GM12865 (cell line): ENCODE data around the gene ERI3.

Experiments
- DNase-seq: peaks from one replicate; pipeline ENCODE4 v3.0.0; 2010; ENCODE audit warnings: low read depth
- H3K4me3 ChIP-seq: 2 replicates; pipeline ENCODE4 v1.5.1; 2011; ENCODE audit warnings: mild to moderate bottlenecking, low read depth, low read length, control low read depth
- CTCF ChIP-seq: IDR thresholded peaks from 2 replicates; pipeline ENCODE4 v1.5.1; 2011; ENCODE audit warnings: low read length, control low read depth, low read depth, inconsistent platforms; ENCODE audit not compliant: insufficient read depth; ENCODE audit errors: missing control alignments

Gene ERI3

DNA sequence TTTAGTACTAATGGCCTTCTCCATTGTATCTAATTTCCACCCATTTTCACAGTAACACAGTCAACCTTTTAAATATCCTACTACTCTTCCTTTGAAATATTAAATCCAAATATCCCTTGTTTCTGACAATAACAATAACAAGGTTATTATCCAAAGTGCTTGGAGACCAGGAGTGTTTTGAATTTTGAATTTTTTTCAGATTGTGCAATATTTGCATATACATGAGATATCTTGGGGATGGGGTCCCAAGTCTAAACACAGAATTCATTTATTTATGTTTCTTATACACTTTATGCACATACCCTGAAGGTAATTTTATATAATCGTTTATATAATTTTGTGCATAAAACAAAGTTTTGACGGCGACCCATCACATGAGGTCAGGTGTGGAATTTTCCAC is 124.3 kb downstream of the ERI3 start:
- no peak for TF ChIP-seq CTCF
- H3K4me3 ChIP-seq: no peak overlapping the region
- no peak for DNase-seq

DNA sequence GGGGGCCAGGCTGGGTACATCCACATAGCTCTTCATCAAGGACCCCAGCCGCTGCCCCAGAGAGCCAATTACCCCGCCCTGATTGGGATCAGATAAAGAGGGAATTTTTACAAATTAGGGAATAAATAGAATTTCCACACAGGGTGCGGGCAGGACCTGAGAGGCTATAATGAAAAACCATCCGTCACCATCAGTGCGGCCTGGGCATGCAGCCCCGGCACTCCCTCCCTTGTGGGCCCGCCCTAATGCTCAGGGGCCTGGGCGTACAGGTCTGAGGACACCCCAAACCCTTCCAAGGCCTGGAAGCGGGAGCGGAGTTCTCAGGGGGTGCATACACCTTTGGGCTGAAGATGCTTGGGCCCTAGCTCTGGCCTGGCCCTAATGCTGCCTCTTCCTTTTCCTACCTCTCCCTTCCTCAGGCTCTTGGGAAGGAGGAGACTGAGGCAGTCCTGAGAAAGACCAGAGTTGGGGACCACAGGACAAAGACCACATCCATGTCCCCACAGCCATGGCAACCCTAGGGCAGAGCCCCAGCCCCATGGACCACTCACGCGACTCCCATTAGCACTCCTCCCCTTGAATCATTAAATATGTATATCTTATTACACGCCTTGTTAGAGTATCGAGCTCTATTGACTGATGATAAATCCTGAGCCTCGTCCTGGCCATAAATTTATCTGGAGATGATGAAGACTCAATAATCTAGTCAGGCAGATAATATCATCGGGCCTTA is 125.5 kb downstream of the ERI3 start:
- no peak overlapping the region for H3K4me3 ChIP-seq
- DNase-seq: no peak
- TF ChIP-seq CTCF: no peak

GRCh38 chr1:44228218-44228617 is 126.8 kb downstream of the ERI3 start:
- no peak for TF ChIP-seq CTCF
- H3K4me3 ChIP-seq: no peak overlapping the region
- no peak for DNase-seq

DNA sequence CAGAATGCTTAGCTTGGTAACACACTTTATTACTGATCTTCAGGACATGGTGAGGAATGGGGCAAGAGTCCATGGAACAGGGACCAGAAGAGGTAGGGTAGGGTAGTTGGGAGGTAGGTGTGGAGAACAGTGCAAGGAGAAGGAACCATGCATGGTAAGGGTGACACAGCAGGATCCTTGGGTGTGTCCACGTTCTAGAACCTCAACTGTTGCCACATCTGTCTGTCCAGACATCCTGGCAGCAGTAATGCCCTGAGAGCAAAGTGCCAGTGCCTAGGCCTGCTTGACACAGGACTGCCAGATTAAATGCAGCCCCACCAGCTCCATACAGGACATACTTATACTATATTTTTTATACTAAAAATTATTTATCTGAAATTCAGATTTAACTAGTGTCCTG is 127.8 kb downstream of the ERI3 start:
- H3K4me3 ChIP-seq: no peak overlapping the region
- TF ChIP-seq CTCF: no peak
- DNase-seq: no peak

DNA sequence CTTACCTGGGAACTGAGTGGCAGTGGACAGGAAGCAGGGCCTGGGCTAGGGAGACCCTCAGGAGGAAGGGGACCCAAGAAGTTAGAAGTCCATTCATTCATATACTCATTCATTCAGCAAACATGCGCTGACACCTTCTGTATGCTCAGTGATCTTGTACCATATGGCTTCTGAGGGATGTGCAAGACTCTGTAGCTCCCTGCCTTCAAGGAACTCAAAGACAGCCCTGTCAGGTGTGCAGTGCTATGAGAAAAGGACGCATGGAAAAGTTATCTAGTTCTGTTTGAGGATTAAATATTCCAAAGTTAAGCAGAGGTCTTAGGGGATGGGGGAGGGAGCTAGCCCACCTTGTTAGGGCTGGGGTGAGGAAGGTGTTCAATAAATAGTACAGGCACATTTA is 129.3 kb downstream of the ERI3 start:
- H3K4me3 ChIP-seq: no peak overlapping the region
- DNase-seq: no peak
- TF ChIP-seq CTCF: no peak

DNA sequence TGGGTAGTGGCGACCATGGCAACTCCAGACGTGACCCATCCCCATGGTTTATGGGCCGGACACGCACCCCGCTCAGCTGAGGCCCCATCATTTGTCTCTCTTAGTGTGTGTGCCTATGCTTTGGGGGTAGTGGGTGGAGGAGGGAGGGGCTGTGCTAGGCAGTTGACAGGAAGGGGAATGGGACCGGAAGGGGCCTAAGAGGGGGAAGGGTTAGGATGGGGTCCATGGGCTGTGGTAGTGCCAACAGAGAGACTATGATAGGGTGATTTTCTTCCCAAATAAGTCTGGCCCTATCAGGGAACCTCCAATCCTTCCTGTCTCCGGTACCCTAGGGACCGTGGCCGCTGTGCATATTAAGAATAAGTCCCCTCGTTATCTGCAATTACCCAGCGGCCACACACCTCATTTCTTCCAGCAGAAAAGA is 131.9 kb downstream of the ERI3 start:
- no peak for DNase-seq
- H3K4me3 ChIP-seq: no peak overlapping the region
- no peak for TF ChIP-seq CTCF
